Activated CD4-positive, alpha-beta T cell treated with anti-CD3 and anti-CD28 coated beads, Interleukin-2, Interleukin-6, amounts not matched to agents 100 ng/mL and 50 ng/mL, durations not matched to agents 16 hours and 8 hours (primary cell): ENCODE results near the gene DNAH10.

ENCODE experiments used
- DNase-seq: peaks from one replicate; pipeline ENCODE4 v3.0.0-alpha.2; 2020

DNAH10 gene

GRCh38 chr12:123846340-123846739 lies 84.2 kb downstream of the DNAH10 start:
- no peak for DNase-seq

GRCh38 chr12:123847019-123847418 lies 84.9 kb downstream of the DNAH10 start:
- no peak for DNase-seq

- DNase-seq, result no peak
Measured at GRCh38 chr12:123847876-123848275, 85.8 kb downstream of the DNAH10 start.

- no peak for DNase-seq
Measured at GRCh38 chr12:123849517-123849916, 87.4 kb downstream of the DNAH10 start.

GRCh38 chr12:123850246-123851134 lies 88.4 kb downstream of the DNAH10 start:
- DNase-seq, result no peak

- DNase-seq, result no peak
Measured at GRCh38 chr12:123853396-123854070, 91.4 kb downstream of the DNAH10 start.

- no peak for DNase-seq
Measured at GRCh38 chr12:123854232-123854631, 92.1 kb downstream of the DNAH10 start.

- no peak for DNase-seq
Measured at GRCh38 chr12:123854918-123855317, 92.8 kb downstream of the DNAH10 start.

GRCh38 chr12:123856681-123857080 lies 94.6 kb downstream of the DNAH10 start:
- no peak for DNase-seq

GRCh38 chr12:123858176-123858575 lies 96.1 kb downstream of the DNAH10 start:
- no peak for DNase-seq

GRCh38 chr12:123859035-123859434 lies 96.9 kb downstream of the DNAH10 start:
- no peak for DNase-seq

GRCh38 chr12:123860377-123860776 lies 98.3 kb downstream of the DNAH10 start:
- no peak for DNase-seq

- no peak for DNase-seq
Measured at GRCh38 chr12:123861392-123861791, 99.3 kb downstream of the DNAH10 start.

- DNase-seq, result no peak
Measured at GRCh38 chr12:123867141-123867540, 105.0 kb downstream of the DNAH10 start.

- DNase-seq, result no peak
Measured at GRCh38 chr12:123868791-123869190, 106.7 kb downstream of the DNAH10 start.

GRCh38 chr12:123873793-123874192 lies 111.7 kb downstream of the DNAH10 start:
- DNase-seq, result no peak

GRCh38 chr12:123877968-123878367 lies 115.9 kb downstream of the DNAH10 start:
- no peak for DNase-seq

GRCh38 chr12:123879101-123879500 lies 117.0 kb downstream of the DNAH10 start:
- no peak for DNase-seq

GRCh38 chr12:123879691-123880090 lies 117.6 kb downstream of the DNAH10 start:
- DNase-seq, result no peak

- no peak for DNase-seq
Measured at GRCh38 chr12:123882161-123882705, 120.1 kb downstream of the DNAH10 start.

- DNase-seq, result no peak
Measured at GRCh38 chr12:123886258-123886657, 124.2 kb downstream of the DNAH10 start.

GRCh38 chr12:123886931-123887582 lies 125.0 kb downstream of the DNAH10 start:
- DNase-seq, result no peak

- DNase-seq, result no peak
Measured at GRCh38 chr12:123888989-123889388, 126.9 kb downstream of the DNAH10 start.
